A549 (cell line): ENCODE data around the gene NHLRC2. TPM values are rescaled to one million over a fixed set of nuclear protein-coding genes. Genes with fewer than 3 reads are reported as not detected.
"Not testable (repeated sequence)": the region's sequence is repeated elsewhere in the genome, so short reads cannot be mapped to it uniquely, and the experiment has no call there.

ENCODE experiments used
- ATAC-seq, 2 experiments: fragments of 200-7000 bp in 1 of 2; fragments of >200 bp in 1 of 2; cut with Nextera tagmentation in 1 of 2; cut with Tn5 transposase in 1 of 2; 3 replicates each; pipeline versions ENCODE4 v1.8.0 to v1.9.1; 2018 to 2020; ENCODE audit warnings: mild to moderate bottlenecking in 1 of 2, moderate library complexity in 1 of 2
- CTCF ChIA-PET: fragments of 300-600 bp; sonication (Branson Sonifier 250); formaldehyde crosslinking; extraction: SDS; loops from one replicate; lab custom pipeline; 2021; ENCODE audit warnings: antibody characterized with exemption, inconsistent platforms; lab: Yijun Ruan, JAX
- POLR2A ChIA-PET: fragments of 350-600 bp; formaldehyde crosslinking; extraction: SDS; loops from one replicate; lab custom pipeline; 2021; ENCODE audit warnings: antibody characterized with exemption, inconsistent platforms; lab: Yijun Ruan, JAX
- DNase-seq, 2 experiments: peaks; one replicate each; pipeline versions ENCODE4 v3.0.0 to v3.0.0-alpha.2; 2011 to 2016; ENCODE audit warnings: low read depth in 1 of 2, low spot score in 1 of 2
- FAIRE-seq: peaks from 2 replicates; lab custom pipeline; 2011; peaks lifted over from hg19 to GRCh38; lab: Jason Lieb, UNC
- H3K27ac ChIP-seq, 2 experiments: fragments of >200 bp; sonication (Bioruptor Twin); formaldehyde crosslinking; 3 replicates each; pipeline ENCODE4 v1.5.1; 2016 to 2017
- H3K4me1 ChIP-seq: fragments of >200 bp; sonication (Bioruptor Twin); formaldehyde crosslinking; 3 replicates; pipeline ENCODE4 v1.6.1; 2016
- H3K4me2 ChIP-seq: fragments of >200 bp; sonication (Bioruptor Twin); formaldehyde crosslinking; 3 replicates; pipeline ENCODE4 v1.6.1; 2016
- H3K4me3 ChIP-seq: fragments of >200 bp; sonication (Bioruptor Twin); formaldehyde crosslinking; 3 replicates; pipeline ENCODE4 v1.5.1; 2016
- H3K9me3 ChIP-seq: fragments of >200 bp; sonication (Bioruptor Twin); formaldehyde crosslinking; 3 replicates; pipeline ENCODE4 v1.6.1; 2016
- BHLHE40 ChIP-seq: IDR thresholded peaks from 2 replicates; pipeline ENCODE4 v1.6.1; 2012; ENCODE audit warnings: low read depth, low read length, inconsistent platforms
- CBX8 ChIP-seq: fragments of 200-600 bp; sonication (generic); IDR thresholded peaks from 2 replicates; pipeline ENCODE4 v1.6.1; 2016
- EHF ChIP-seq: fragments of 250-450 bp; sonication (Bioruptor Pico); IDR thresholded peaks from 2 replicates; pipeline ENCODE4 v1.5.0; 2020; ENCODE audit warnings: mild to moderate bottlenecking
- HOXA7 ChIP-seq: fragments of 250-450 bp; sonication (Bioruptor Pico); IDR thresholded peaks from 2 replicates; pipeline ENCODE4 v1.5.0; 2020; ENCODE audit warnings: mild to moderate bottlenecking, moderate library complexity
- HOXB5 ChIP-seq: fragments of 250-450 bp; sonication (Bioruptor Pico); IDR thresholded peaks from 2 replicates; pipeline ENCODE4 v1.5.0; 2020; ENCODE audit warnings: mild to moderate bottlenecking, moderate library complexity
- JUNB ChIP-seq: fragments of >200 bp; sonication (Bioruptor Twin); formaldehyde crosslinking; IDR thresholded peaks from 2 replicates; pipeline ENCODE4 v1.6.1; 2016
- KDM1A ChIP-seq: fragments of 200-600 bp; sonication (generic); IDR thresholded peaks from 2 replicates; pipeline ENCODE4 v1.6.1; 2016; ENCODE audit warnings: low read depth, mild to moderate bottlenecking
- KDM5A ChIP-seq: fragments of 200-600 bp; sonication (generic); IDR thresholded peaks from 2 replicates; pipeline ENCODE4 v1.6.1; 2016; ENCODE audit warnings: antibody characterized with exemption, mild to moderate bottlenecking
- MAFK ChIP-seq: fragments of 450-650 bp; IDR thresholded peaks from 2 replicates; pipeline ENCODE4 v1.6.1; 2014; ENCODE audit not compliant: partially characterized antibody
- MYC ChIP-seq: IDR thresholded peaks from 2 replicates; pipeline ENCODE4 v1.6.1; 2012; ENCODE audit warnings: mild to moderate bottlenecking, inconsistent platforms, low read length, improper control_type of control experiment, borderline replicate concordance
- NPAS2 ChIP-seq: fragments of 250-450 bp; sonication (Bioruptor Pico); IDR thresholded peaks from 2 replicates; pipeline ENCODE4 v1.8.0; 2022; ENCODE audit warnings: mild to moderate bottlenecking, moderate library complexity, borderline replicate concordance
- POLR2A ChIP-seq: IDR thresholded peaks from 2 replicates; pipeline ENCODE4 v1.6.1; 2012; ENCODE audit warnings: mild to moderate bottlenecking, low read length
- RARB ChIP-seq: fragments of 250-450 bp; sonication (Bioruptor Pico); IDR thresholded peaks from 2 replicates; pipeline ENCODE4 v1.8.0; 2021; ENCODE audit warnings: mild to moderate bottlenecking, moderate library complexity
- RCOR1 ChIP-seq: fragments of 150-350 bp; IDR thresholded peaks from 2 replicates; pipeline ENCODE4 v1.6.1; 2014; ENCODE audit warnings: antibody characterized with exemption, low read length, low read depth
- SMC3 ChIP-seq: fragments of >200 bp; sonication (Bioruptor Twin); formaldehyde crosslinking; IDR thresholded peaks from 3 replicates; pipeline ENCODE4 v1.6.1; 2018; ENCODE audit warnings: inconsistent platforms
- TFCP2L1 ChIP-seq: fragments of 250-450 bp; sonication (Bioruptor Pico); IDR thresholded peaks from 2 replicates; pipeline ENCODE4 v1.5.0; 2021; ENCODE audit warnings: mild to moderate bottlenecking
- ZNF302 ChIP-seq: fragments of 250-450 bp; sonication (Bioruptor Pico); IDR thresholded peaks from 2 replicates; pipeline ENCODE4 v1.9.0; 2021; ENCODE audit warnings: inconsistent platforms, mild to moderate bottlenecking, moderate library complexity
- WGBS: methylation state at CpG from one replicate; pipeline ENCODE4 v1.1.6; 2017; ENCODE audit errors: missing lambda C conversion rate; 5-methylcytosine and 5-hydroxymethylcytosine counted together
- polyA plus RNA-seq, 4 experiments: library from polyadenylated mRNA; depleted of rRNA in 3 of 4; stranded (reverse); fragments of >200 nt; fragmentation: RNase III in 1 of 4; extraction: RNeasy Plus Mini Kit Qiagen cat#74134 plus additional on column Dnase treatment in 1 of 4; gene quantifications; 2 replicates in 3 of 4; 3 replicates in 1 of 4; pipeline ENCODE4 v1.2.3, GENCODE V29; 2011 to 2017
- TF ChIP-seq, protein P1 (sequence below): fragments of 250-450 bp; sonication (Bioruptor Pico); IDR thresholded peaks from 2 replicates; pipeline ENCODE4 v1.5.0; 2020; ENCODE audit warnings: low read depth, mild to moderate bottlenecking, moderate library complexity
- TF ChIP-seq, protein P2 (sequence below): fragments of 450-650 bp; IDR thresholded peaks from 2 replicates; pipeline ENCODE4 v1.6.1; 2014; ENCODE audit warnings: antibody characterized with exemption
- TF ChIP-seq, protein P3 (sequence below): IDR thresholded peaks from 2 replicates; pipeline ENCODE4 v1.6.1; 2012
- TF ChIP-seq, protein P4 (sequence below): fragments of >200 bp; sonication (Bioruptor Twin); formaldehyde crosslinking; IDR thresholded peaks from 2 replicates; pipeline ENCODE4 v1.6.1; 2016
- TF ChIP-seq, protein P5 (sequence below): IDR thresholded peaks from 2 replicates; pipeline ENCODE4 v1.6.1; 2012; ENCODE audit warnings: low read depth, borderline replicate concordance
- TF ChIP-seq, protein P6 (sequence below): fragments of >200 bp; sonication (Bioruptor Twin); formaldehyde crosslinking; IDR thresholded peaks from 3 replicates; pipeline ENCODE4 v1.5.1; 2016
- TF ChIP-seq, protein P7 (sequence below): fragments of 250-450 bp; sonication (Bioruptor Pico); IDR thresholded peaks from 2 replicates; pipeline ENCODE4 v1.5.0; 2021; ENCODE audit warnings: mild to moderate bottlenecking, moderate library complexity, borderline replicate concordance
- TF ChIP-seq, protein P8 (sequence below): fragments of 150-350 bp; IDR thresholded peaks from 2 replicates; pipeline ENCODE4 v1.6.1; 2014; ENCODE audit warnings: low read depth, mild to moderate bottlenecking, low read length

Gene NHLRC2
- polyA plus RNA-seq, 2 of the 4 experiments (the other 2 are of a cell fraction), result 4.9 to 17.3 TPM

DNA sequence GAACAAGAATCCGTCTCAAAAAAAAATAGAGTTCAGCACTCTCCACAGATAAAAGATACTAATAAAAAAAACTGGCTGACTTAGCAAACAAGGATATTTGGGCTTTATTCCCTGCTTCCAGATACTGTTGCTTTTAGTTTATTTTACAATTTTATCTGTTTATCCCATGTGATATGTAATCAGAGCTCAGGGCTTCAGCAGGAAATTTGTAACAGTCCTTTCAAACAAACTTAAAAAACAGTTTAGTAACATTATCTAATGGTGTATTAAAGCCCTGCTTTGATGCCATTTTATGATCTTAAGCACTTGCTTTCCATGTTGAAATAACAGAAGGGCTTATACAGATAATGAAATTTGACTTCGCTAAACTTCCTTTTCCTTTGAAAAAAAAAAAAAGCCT lies 28.7 kb upstream of the NHLRC2 start:
- TF ChIP-seq, protein P1, sequence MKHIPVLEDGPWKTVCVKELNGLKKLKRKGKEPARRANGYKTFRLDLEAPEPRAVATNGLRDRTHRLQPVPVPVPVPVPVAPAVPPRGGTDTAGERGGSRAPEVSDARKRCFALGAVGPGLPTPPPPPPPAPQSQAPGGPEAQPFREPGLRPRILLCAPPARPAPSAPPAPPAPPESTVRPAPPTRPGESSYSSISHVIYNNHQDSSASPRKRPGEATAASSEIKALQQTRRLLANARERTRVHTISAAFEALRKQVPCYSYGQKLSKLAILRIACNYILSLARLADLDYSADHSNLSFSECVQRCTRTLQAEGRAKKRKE (CRISPR knock-in tag), result no peak
- TF ChIP-seq RARB (no peak), TFCP2L1 (no peak), JUNB (no peak), MYC (no peak), HOXA7 (no peak), RCOR1 (no peak), HOXB5 (CRISPR knock-in tag) (no peak)
- TF ChIP-seq, protein P2, sequence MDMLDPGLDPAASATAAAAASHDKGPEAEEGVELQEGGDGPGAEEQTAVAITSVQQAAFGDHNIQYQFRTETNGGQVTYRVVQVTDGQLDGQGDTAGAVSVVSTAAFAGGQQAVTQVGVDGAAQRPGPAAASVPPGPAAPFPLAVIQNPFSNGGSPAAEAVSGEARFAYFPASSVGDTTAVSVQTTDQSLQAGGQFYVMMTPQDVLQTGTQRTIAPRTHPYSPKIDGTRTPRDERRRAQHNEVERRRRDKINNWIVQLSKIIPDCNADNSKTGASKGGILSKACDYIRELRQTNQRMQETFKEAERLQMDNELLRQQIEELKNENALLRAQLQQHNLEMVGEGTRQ, result no peak
- TF ChIP-seq, protein P3, sequence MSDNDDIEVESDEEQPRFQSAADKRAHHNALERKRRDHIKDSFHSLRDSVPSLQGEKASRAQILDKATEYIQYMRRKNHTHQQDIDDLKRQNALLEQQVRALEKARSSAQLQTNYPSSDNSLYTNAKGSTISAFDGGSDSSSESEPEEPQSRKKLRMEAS, result no peak
- 96% methylated on average over 2 of the region's 2 CpGs for WGBS
- Histone ChIP-seq H3K9me3 (no peaks in the 10 kb centered on the region), H3K4me2 (no peak overlapping the region), H3K27ac (no peak overlapping the region), H3K4me1 (no peaks in the 10 kb centered on the region), H3K4me3 (no peak overlapping the region)
- DNase-seq (no peak), ATAC-seq (no peak), FAIRE-seq (no peak)
- ChIA-PET CTCF (interaction anchor here (1.0 kb wide), 1 partner anchor 258 kb away, joined by 3 read pairs; no protein-coding TSS in a partner anchor), POLR2A (no interaction called here)

DNA sequence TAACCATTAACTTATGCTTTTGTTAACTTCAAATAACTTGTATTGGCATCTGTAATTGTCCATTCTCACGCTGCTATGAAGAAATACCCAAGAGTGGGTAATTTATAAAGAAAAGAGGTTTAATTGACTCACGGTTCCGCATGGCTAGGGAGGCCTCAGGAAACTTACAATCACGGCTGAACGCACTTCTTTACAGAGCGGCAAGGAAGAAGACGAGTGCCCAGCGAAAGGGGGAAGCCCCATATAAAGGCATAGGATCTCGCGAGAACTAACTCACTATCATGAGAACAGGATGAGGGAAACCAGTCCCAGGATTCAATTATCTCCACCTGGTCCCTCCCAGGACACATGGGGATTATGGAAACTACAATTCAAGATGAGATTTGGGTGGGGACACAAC lies 25.9 kb upstream of the NHLRC2 start:
- FAIRE-seq, CTCF ChIA-PET, H3K4me1 ChIP-seq, H3K4me3 ChIP-seq, H3K9me3 ChIP-seq, ATAC-seq, DNase-seq, H3K27ac ChIP-seq, H3K4me2 ChIP-seq, POLR2A ChIA-PET: not testable (repeated sequence)
- 93% methylated on average over 10 of the region's 10 CpGs for WGBS

DNA sequence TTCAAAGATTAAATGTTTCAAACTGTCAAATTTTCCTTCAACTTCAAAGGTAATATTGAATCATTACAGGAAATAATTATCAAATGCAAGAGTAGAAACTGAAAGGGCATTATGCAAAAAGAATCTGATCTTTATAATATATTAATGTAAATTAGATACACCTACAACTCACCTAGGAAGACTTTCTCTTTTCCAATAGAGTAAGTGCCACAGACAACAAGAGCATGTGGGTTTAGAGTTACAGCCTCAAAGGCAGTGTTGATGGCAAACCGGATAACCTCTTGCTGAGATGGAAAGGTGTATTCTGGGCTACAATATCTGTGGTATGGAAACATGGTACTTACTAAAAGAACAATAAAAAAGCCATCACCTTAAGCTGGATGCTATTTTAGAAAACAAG lies 12.3 kb upstream of the NHLRC2 start:
- 92% methylated on average over 1 of the region's 1 CpG for WGBS
- CTCF ChIA-PET, result no interaction called here
- Histone ChIP-seq H3K4me2 (no peak overlapping the region), H3K9me3 (no peaks in the 10 kb centered on the region), H3K4me3 (no peak overlapping the region), H3K27ac (no peak overlapping the region), H3K4me1 (no peaks in the 10 kb centered on the region)
- no peak for FAIRE-seq
- POLR2A ChIA-PET, result no interaction called here
- TF ChIP-seq KDM5A (no peak), NPAS2 (CRISPR knock-in tag) (no peak), EHF (CRISPR knock-in tag) (no peak), ZNF302 (CRISPR knock-in tag) (no peak)
- TF ChIP-seq, protein P4, sequence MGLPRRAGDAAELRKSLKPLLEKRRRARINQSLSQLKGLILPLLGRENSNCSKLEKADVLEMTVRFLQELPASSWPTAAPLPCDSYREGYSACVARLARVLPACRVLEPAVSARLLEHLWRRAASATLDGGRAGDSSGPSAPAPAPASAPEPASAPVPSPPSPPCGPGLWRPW, result no peak
- no peak for ATAC-seq
- DNase-seq, result no peak

DNA sequence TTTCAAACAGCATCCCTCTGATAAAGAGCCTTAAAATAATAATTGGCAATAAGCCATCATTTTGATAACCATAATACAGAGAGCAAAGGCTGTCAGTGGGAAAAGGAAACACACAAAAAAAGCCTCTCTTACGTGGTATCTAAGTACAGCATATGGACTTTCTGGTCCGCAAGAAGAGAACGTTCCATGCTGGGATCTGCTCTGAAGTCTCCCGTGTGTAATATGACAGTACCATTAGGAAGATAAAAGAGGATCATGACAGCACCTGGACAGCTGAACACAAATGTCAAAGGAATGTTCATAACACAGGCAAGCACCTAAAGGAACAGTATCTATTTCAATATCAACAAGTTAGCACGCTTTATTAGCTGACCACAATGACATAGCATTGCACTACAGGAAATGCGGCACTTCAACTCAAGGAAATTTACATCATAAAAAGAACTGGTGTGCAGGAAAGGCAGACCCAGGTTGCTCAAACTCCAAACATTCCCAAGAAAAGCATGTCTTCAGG lies 10.4 kb upstream of the NHLRC2 start:
- no peaks in the 10 kb centered on the region for H3K4me1 ChIP-seq
- ATAC-seq, result no peak
- no peak for FAIRE-seq
- no peak for DNase-seq
- 90% methylated on average over 6 of the region's 6 CpGs for WGBS
- no peak overlapping the region for H3K4me2 ChIP-seq
- ChIA-PET POLR2A (no interaction called here), CTCF (interaction anchor here (1.1 kb wide), 1 partner anchor 108 kb away, joined by 3 read pairs; no protein-coding TSS in a partner anchor)
- no peaks in the 10 kb centered on the region for H3K9me3 ChIP-seq
- H3K27ac ChIP-seq, result no peak overlapping the region
- H3K4me3 ChIP-seq, result no peak overlapping the region
- no peak for TF ChIP-seq JUNB
- TF ChIP-seq, protein P5, sequence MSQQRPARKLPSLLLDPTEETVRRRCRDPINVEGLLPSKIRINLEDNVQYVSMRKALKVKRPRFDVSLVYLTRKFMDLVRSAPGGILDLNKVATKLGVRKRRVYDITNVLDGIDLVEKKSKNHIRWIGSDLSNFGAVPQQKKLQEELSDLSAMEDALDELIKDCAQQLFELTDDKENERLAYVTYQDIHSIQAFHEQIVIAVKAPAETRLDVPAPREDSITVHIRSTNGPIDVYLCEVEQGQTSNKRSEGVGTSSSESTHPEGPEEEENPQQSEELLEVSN, result no peak
- TF ChIP-seq, protein P6, sequence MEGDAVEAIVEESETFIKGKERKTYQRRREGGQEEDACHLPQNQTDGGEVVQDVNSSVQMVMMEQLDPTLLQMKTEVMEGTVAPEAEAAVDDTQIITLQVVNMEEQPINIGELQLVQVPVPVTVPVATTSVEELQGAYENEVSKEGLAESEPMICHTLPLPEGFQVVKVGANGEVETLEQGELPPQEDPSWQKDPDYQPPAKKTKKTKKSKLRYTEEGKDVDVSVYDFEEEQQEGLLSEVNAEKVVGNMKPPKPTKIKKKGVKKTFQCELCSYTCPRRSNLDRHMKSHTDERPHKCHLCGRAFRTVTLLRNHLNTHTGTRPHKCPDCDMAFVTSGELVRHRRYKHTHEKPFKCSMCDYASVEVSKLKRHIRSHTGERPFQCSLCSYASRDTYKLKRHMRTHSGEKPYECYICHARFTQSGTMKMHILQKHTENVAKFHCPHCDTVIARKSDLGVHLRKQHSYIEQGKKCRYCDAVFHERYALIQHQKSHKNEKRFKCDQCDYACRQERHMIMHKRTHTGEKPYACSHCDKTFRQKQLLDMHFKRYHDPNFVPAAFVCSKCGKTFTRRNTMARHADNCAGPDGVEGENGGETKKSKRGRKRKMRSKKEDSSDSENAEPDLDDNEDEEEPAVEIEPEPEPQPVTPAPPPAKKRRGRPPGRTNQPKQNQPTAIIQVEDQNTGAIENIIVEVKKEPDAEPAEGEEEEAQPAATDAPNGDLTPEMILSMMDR, result no peak
- TF ChIP-seq, protein P7, sequence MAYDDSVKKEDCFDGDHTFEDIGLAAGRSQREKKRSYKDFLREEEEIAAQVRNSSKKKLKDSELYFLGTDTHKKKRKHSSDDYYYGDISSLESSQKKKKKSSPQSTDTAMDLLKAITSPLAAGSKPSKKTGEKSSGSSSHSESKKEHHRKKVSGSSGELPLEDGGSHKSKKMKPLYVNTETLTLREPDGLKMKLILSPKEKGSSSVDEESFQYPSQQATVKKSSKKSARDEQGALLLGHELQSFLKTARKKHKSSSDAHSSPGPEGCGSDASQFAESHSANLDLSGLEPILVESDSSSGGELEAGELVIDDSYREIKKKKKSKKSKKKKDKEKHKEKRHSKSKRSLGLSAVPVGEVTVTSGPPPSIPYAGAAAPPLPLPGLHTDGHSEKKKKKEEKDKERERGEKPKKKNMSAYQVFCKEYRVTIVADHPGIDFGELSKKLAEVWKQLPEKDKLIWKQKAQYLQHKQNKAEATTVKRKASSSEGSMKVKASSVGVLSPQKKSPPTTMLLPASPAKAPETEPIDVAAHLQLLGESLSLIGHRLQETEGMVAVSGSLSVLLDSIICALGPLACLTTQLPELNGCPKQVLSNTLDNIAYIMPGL (CRISPR knock-in tag), result no peak
- no peak for TF ChIP-seq HOXA7
- TF ChIP-seq POLR2A, result no peak
- TF ChIP-seq, protein P8, sequence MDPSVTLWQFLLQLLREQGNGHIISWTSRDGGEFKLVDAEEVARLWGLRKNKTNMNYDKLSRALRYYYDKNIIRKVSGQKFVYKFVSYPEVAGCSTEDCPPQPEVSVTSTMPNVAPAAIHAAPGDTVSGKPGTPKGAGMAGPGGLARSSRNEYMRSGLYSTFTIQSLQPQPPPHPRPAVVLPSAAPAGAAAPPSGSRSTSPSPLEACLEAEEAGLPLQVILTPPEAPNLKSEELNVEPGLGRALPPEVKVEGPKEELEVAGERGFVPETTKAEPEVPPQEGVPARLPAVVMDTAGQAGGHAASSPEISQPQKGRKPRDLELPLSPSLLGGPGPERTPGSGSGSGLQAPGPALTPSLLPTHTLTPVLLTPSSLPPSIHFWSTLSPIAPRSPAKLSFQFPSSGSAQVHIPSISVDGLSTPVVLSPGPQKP, result no peak
- no peak for TF ChIP-seq MAFK
- TF ChIP-seq KDM1A, result no peak
- TF ChIP-seq SMC3, result no peak
- TF ChIP-seq BHLHE40, result no peak
- TF ChIP-seq CBX8, result no peak
